NOMO-1 (cell line): Measurements from ENCODE around the gene GNAI3.
A peak's percentile ranks its signal among the peaks of the same experiment; 100 is the strongest.

Source experiments
- DNase-seq, 2 experiments: peaks; one replicate each; lab custom pipeline; 2025; ENCODE audit not compliant: unreplicated experiment in 2 of 2; lab: John Stamatoyannopoulos, UW

Gene GNAI3

DNA sequence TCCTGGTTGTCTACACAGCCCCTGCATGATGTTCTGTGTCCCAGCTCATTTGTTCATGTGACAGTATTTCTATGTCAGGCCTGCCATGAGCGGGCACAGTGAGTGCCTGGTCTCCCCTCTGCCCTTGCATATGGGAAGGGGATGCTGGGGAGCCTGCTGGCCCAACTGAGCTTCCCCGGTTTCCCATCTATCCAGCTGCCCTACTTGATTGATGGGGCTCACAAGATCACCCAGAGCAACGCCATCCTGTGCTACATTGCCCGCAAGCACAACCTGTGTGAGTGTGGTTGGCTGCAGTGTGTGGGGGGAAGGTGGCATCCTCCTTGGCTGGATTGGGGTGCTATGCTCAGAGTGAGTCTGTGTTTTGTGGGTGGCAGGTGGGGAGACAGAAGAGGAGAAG is 109.0 kb downstream of the GNAI3 start:
- no peak for DNase-seq

DNA sequence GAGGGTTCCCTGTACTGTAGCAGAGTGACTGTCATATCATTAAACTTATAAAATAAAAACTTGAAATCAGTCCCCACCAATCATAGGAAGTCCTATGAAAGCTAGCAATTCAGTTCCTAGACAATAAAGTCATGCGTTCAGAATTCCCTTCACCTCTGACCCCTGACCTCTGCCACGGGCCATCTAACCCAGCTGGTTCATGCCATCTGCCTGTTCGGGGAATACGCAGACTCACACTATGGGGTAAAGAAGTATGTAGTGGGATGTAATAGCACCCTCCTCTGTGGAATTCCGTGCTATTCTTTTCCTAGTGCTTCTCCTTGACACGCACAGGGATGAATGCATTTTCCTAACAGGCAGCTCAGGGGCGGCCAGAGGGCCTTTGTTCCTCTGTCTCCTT is 109.6 kb downstream of the GNAI3 start:
- DNase-seq: no peak

GRCh38 chr1:109658533-109659042 is 110.2 kb downstream of the GNAI3 start:
- no peak for DNase-seq

DNA sequence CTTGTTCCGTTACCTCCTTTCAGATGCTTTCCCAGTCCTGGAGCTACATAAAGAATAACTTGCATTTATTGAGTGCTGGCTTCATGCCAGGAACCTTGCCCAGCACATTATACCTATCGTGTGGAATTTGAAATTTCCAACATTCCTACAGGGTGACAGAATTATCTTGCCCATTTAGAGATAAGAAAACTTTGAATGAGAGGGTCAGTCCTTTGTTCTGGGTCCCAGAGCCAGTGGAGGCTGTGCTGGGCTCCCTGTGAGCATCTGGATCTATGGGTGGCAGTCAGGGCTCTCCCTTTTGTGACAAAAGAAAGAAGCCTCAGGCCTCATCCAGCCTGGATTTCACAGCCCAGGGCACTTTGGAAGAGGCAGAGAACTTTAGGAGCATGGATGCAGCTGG is 110.7 kb downstream of the GNAI3 start:
- DNase-seq: no peak

GRCh38 chr1:109659997-109660690 is 111.7 kb downstream of the GNAI3 start:
- peak in 1 of 2 experiments; percentile 12 for DNase-seq

DNA sequence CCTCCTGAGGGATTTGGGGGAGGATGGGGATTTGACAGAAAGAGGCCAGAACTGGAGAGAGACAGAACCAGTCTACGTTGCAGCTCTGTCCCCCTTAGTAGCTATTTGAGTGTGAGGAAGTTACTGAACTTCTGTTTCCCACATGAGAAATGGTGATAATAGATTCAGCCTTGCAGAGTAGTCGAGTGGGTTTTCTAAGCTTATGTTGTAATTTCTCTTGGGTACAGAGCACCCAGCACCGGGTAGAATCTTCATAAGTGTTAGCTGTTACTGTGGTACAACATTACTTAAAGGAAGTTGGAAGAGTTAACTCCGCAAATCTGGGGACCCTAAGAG is 112.2 kb downstream of the GNAI3 start:
- peak; percentile 8 to 33 for DNase-seq

- DNase-seq: no peak
These were observed 113.0 kb downstream of the GNAI3 start for GRCh38 chr1:109661391-109661790.

- no peak for DNase-seq
These were observed 116.3 kb downstream of the GNAI3 start for GRCh38 chr1:109664671-109665070.

- DNase-seq: peak; percentile 65 to 72
These were observed 119.2 kb downstream of the GNAI3 start, which contains the start of gene GSTM2 for GRCh38 chr1:109667452-109668122. Gene GSTM2, plus strand, starts transcription at chr1:109668057. Its CDS starts 59 bp downstream, at chr1:109668116.
